ENCODE results near the gene TEDDM1.

GRCh38 chr1:182408435-182409075, 8.1 kb upstream of the TEDDM1 start:
- no peak for TF ChIP-seq CTCF (IDR thresholded peaks at IDR 0.05)
- TF ChIP-seq POLR2AphosphoS5 (IDR thresholded peaks at IDR 0.05; ENCODE audit: insufficient read depth in 1 of 2, low read depth in 1 of 2): no peak
- TF ChIP-seq POLR2A (IDR thresholded peaks at IDR 0.05): no peak
